Putamen (tissue), 1 donor: ENCODE data around the gene RNF26.

Source experiments
- DNase-seq: peaks from one replicate; pipeline ENCODE4 v3.0.0-alpha.2; 2016; ENCODE audit warnings: low spot score

Gene RNF26

GRCh38 chr11:119336744-119337469, 2.6 kb downstream of the RNF26 start:
- no peak for DNase-seq

- DNase-seq, result no peak
Measured at GRCh38 chr11:119337581-119338317, 3.4 kb downstream of the RNF26 start.

GRCh38 chr11:119338318-119338890, 4.1 kb downstream of the RNF26 start:
- peak; percentile 84 for DNase-seq

GRCh38 chr11:119338965-119339588, 4.8 kb downstream of the RNF26 start:
- DNase-seq, result no peak

GRCh38 chr11:119339589-119340334, 5.4 kb downstream of the RNF26 start:
- peak; percentile 79 for DNase-seq

- peak; percentile 84 for DNase-seq
Measured at GRCh38 chr11:119340335-119341221, 6.3 kb downstream of the RNF26 start, which contains the start of gene C1QTNF5. TSS of gene C1QTNF5 (minus strand) at chr11:119340883. CDS start at chr11:119340397, 486 bp downstream.

- DNase-seq, result no peak
Measured at GRCh38 chr11:119341222-119342022, 7.1 kb downstream of the RNF26 start.

GRCh38 chr11:119342023-119342300, 7.6 kb downstream of the RNF26 start:
- no peak for DNase-seq

GRCh38 chr11:119342362-119343130, 8.2 kb downstream of the RNF26 start:
- no peak for DNase-seq

- no peak for DNase-seq
Measured at GRCh38 chr11:119343726-119344125, 9.4 kb downstream of the RNF26 start.

GRCh38 chr11:119344291-119345010, 10.1 kb downstream of the RNF26 start:
- no peak for DNase-seq

- no peak for DNase-seq
Measured at GRCh38 chr11:119345685-119346084, 11.4 kb downstream of the RNF26 start.

GRCh38 chr11:119346605-119347004, 12.3 kb downstream of the RNF26 start, which contains the start of gene MFRP:
TSS of gene MFRP (minus strand) at chr11:119346705. CDS start at chr11:119346513, 192 bp downstream.
- DNase-seq, result no peak

- DNase-seq, result no peak
Measured at GRCh38 chr11:119347242-119347641, 12.9 kb downstream of the RNF26 start.

- no peak for DNase-seq
Measured at GRCh38 chr11:119347940-119348605, 13.7 kb downstream of the RNF26 start.

GRCh38 chr11:119350302-119350701, 16.0 kb downstream of the RNF26 start:
- no peak for DNase-seq

GRCh38 chr11:119351232-119351631, 16.9 kb downstream of the RNF26 start:
- DNase-seq, result no peak

- no peak for DNase-seq
Measured at GRCh38 chr11:119352857-119353260, 18.5 kb downstream of the RNF26 start.
